ENCODE measurements around the gene PRPF8. TPM values are rescaled to one million over a fixed set of nuclear protein-coding genes. Genes with fewer than 3 reads are reported as not detected.

The PRPF8 gene
- total and polyA plus RNA-seq, 2 of the 13 experiments (the other 11 are each of a cell fraction or from before 2014, with no cell fraction given): 112 to 179 TPM

- TF ChIP-seq HMGXB3 (CRISPR knock-in tag; IDR thresholded peaks at IDR 0.05; ENCODE audit: borderline replicate concordance): no peak
- TF ChIP-seq ZBTB3 (CRISPR knock-in tag; IDR thresholded peaks at IDR 0.05; ENCODE audit: borderline replicate concordance, low read depth): no peak
- TF ChIP-seq NR3C1 (CRISPR knock-in tag; IDR thresholded peaks at IDR 0.05): no peak
- no peak for TF ChIP-seq ZFP36L2 (CRISPR knock-in tag; IDR thresholded peaks at IDR 0.05)
- TF ChIP-seq PAXIP1 (CRISPR knock-in tag; conservative IDR thresholded peaks at IDR 0.05): peak; percentile 28; the same call in 1 of the 2 replicates
- peak; percentile 99 for TF ChIP-seq SP2 (CRISPR knock-in tag; IDR thresholded peaks at IDR 0.05)
- 0 out of 2 replicates have a peak, but pooled peaks have one; percentile 49 for TF ChIP-seq POLR2AphosphoS2 (IDR thresholded peaks at IDR 0.05; ENCODE audit: low read depth, low read length)
- TF ChIP-seq ETV5 (CRISPR knock-in tag; IDR thresholded peaks at IDR 0.05; ENCODE audit: borderline replicate concordance): peak; percentile 15; the same call in 1 of the 2 replicates
- peak; percentile 76; the same call in 1 of the 2 replicates for TF ChIP-seq KMT2B (CRISPR knock-in tag; IDR thresholded peaks at IDR 0.05)
- peak; percentile 90 for TF ChIP-seq SRSF1 (optimal IDR thresholded peaks at IDR 0.05; ENCODE audit: low read depth, low read length)
- no peak for TF ChIP-seq SNRNP70 (IDR thresholded peaks at IDR 0.05; ENCODE audit: low read depth, low read length)
- peak; percentile 57; the same call in 1 of the 2 replicates for TF ChIP-seq ZBTB26 (CRISPR knock-in tag; IDR thresholded peaks at IDR 0.05; ENCODE audit: borderline replicate concordance)
- no peak for TF ChIP-seq NONO (IDR thresholded peaks at IDR 0.05)
- TF ChIP-seq NONO (CRISPR knock-in tag; conservative IDR thresholded peaks at IDR 0.05): peak; percentile 81
- no peak for TF ChIP-seq ZNF17 (CRISPR knock-in tag; IDR thresholded peaks at IDR 0.05)
- peak; percentile 93 for TF ChIP-seq GATAD1 (CRISPR knock-in tag; IDR thresholded peaks at IDR 0.05)
- TF ChIP-seq TCF7L2 (IDR thresholded peaks at IDR 0.05; ENCODE audit: low read depth, low read length): no peak; the same call in 1 of the 2 replicates
- no peak for TF ChIP-seq ZNF451 (CRISPR knock-in tag; IDR thresholded peaks at IDR 0.05)
- TF ChIP-seq FOXC1 (CRISPR knock-in tag; IDR thresholded peaks at IDR 0.05; ENCODE audit: borderline replicate concordance): peak; percentile 93
- peak; percentile 77; the same call in 1 of the 2 replicates for TF ChIP-seq SPEN (CRISPR knock-in tag; IDR thresholded peaks at IDR 0.05; ENCODE audit: low read depth)
- no peak for TF ChIP-seq ATM (IDR thresholded peaks at IDR 0.05; ENCODE audit: borderline replicate concordance)
Observed at GRCh38 chr17:1684378-1685189, at the start of gene PRPF8 (continued).
